ENCODE results near the gene RAB3D. TPM values are rescaled to one million over a fixed set of nuclear protein-coding genes. Genes with fewer than 3 reads are reported as not detected.

Gene RAB3D
- total and polyA plus RNA-seq, 10 of the 15 experiments (the other 5 are each of a cell fraction or from before 2014, with no cell fraction given) = 1.1 to 15.7 (median 6.2) TPM

GRCh38 chr19:11278670-11279069 lies 60.8 kb downstream of the RAB3D start (continued):
- TF ChIP-seq ZBTB40 (IDR thresholded peaks at IDR 0.05; ENCODE audit: borderline replicate concordance) = no peak
- TF ChIP-seq PKNOX1 (IDR thresholded peaks at IDR 0.05) = no peak
- no peak for TF ChIP-seq CUX1 (IDR thresholded peaks at IDR 0.05; ENCODE audit: insufficient replicate concordance, low read depth, low read length)
- no peak for TF ChIP-seq DPF2 (IDR thresholded peaks at IDR 0.05)

Data from GM12878 (cell line).